IMR-90 (cell line): ENCODE results near the gene PIEZO2. TPM values are rescaled to one million over a fixed set of nuclear protein-coding genes. Genes with fewer than 3 reads are reported as not detected.

ENCODE experiments used
- ATAC-seq: fragments of 200-7000 bp; cut with Tn5 transposase; 2 replicates; pipeline ENCODE4 v1.9.1; 2020; ENCODE audit warnings: low read depth, mild to moderate bottlenecking, moderate library complexity
- BruUV-seq: library from RNA; stranded (reverse); fragments of 400-500 nt; replicated peaks from 2 replicates; lab custom pipeline; 2021; lab: Mats Ljungman, UMichigan
- CTCF ChIA-PET: fragments of 300-600 bp; formaldehyde crosslinking; extraction: SDS; loops from one replicate; lab custom pipeline; 2021; ENCODE audit warnings: antibody characterized with exemption; lab: Yijun Ruan, JAX
- POLR2A ChIA-PET: fragments of 300-600 bp; sonication (Branson Sonifier 250); formaldehyde crosslinking; loops from one replicate; lab custom pipeline; 2022; ENCODE audit warnings: antibody characterized with exemption; ENCODE audit not compliant: unreplicated experiment; lab: Charles Lee
- DNase-seq: peaks from one replicate; pipeline ENCODE4 v3.0.0; 2013
- H2AFZ ChIP-seq: replicated peaks from 2 replicates; pipeline ENCODE3; 2013; ENCODE audit warnings: low read length, mild to moderate bottlenecking; ENCODE audit not compliant: poor library complexity
- H2AK5ac ChIP-seq: 2 replicates; pipeline ENCODE4 v1.6.1; 2013; ENCODE audit warnings: low read depth, low read length, inconsistent platforms
- H2AK9ac ChIP-seq: replicated peaks from 2 replicates; pipeline ENCODE3; 2013; ENCODE audit warnings: mild to moderate bottlenecking, low read depth, low read length, moderate library complexity; ENCODE audit not compliant: poor library complexity
- H2BK120ac ChIP-seq: 2 replicates; pipeline ENCODE4 v1.6.1; 2013; ENCODE audit warnings: low read depth, low read length, inconsistent platforms
- H2BK15ac ChIP-seq: 3 replicates; pipeline ENCODE4 v1.6.1; 2013; ENCODE audit warnings: low read depth, low read length, inconsistent platforms
- H2BK20ac ChIP-seq: 2 replicates; pipeline ENCODE4 v1.6.1; 2013; ENCODE audit warnings: low read depth, mild to moderate bottlenecking, inconsistent platforms, low read length, moderate library complexity
- H2BK5ac ChIP-seq: 2 replicates; pipeline ENCODE4 v1.6.1; 2013; ENCODE audit warnings: mild to moderate bottlenecking, low read depth, low read length, inconsistent platforms; ENCODE audit not compliant: poor library complexity, severe bottlenecking
- H3K14ac ChIP-seq: replicated peaks from 2 replicates; pipeline ENCODE4 v1.6.1; 2013; ENCODE audit warnings: low read depth, low read length, inconsistent platforms
- H3K18ac ChIP-seq: 2 replicates; pipeline ENCODE4 v1.6.1; 2013; ENCODE audit warnings: low read depth, low read length, control low read depth
- H3K23ac ChIP-seq: 2 replicates; pipeline ENCODE4 v1.6.1; 2013; ENCODE audit warnings: low read depth, low read length, inconsistent platforms
- H3K27ac ChIP-seq: 2 replicates; pipeline ENCODE4 v1.5.1; 2013; ENCODE audit warnings: mild to moderate bottlenecking, control low read depth, low read length; ENCODE audit not compliant: insufficient read depth
- H3K27me3 ChIP-seq: 2 replicates; pipeline ENCODE4 v1.6.1; 2013; ENCODE audit warnings: low read length; ENCODE audit not compliant: control insufficient read depth, insufficient read depth
- H3K36me3 ChIP-seq: 2 replicates; pipeline ENCODE4 v1.6.1; 2013; ENCODE audit warnings: low read length, mixed read lengths; ENCODE audit not compliant: control insufficient read depth, insufficient read depth
- H3K4ac ChIP-seq: 2 replicates; pipeline ENCODE4 v1.6.1; 2013; ENCODE audit warnings: low read depth, low read length, inconsistent platforms
- H3K4me1 ChIP-seq: 2 replicates; pipeline ENCODE4 v1.6.1; 2013; ENCODE audit warnings: low read length, mixed read lengths; ENCODE audit not compliant: control insufficient read depth, insufficient read depth
- H3K4me2 ChIP-seq: 2 replicates; pipeline ENCODE4 v1.6.1; 2013; ENCODE audit warnings: low read depth, mild to moderate bottlenecking, control low read depth, low read length, moderate library complexity
- H3K4me3 ChIP-seq: 2 replicates; pipeline ENCODE4 v1.5.1; 2013; ENCODE audit warnings: low read depth, mild to moderate bottlenecking, control low read depth, low read length, moderate library complexity; ENCODE audit not compliant: insufficient read depth
- H3K56ac ChIP-seq: 2 replicates; pipeline ENCODE4 v1.6.1; 2013; ENCODE audit warnings: low read length, inconsistent platforms; ENCODE audit not compliant: insufficient read depth; ENCODE audit errors: extremely low read depth
- H3K79me1 ChIP-seq, 2 experiments: 2 replicates each; pipeline ENCODE4 v1.6.1; 2013; ENCODE audit warnings: low read length in 2 of 2, inconsistent platforms in 1 of 2, low read depth in 1 of 2
- H3K9ac ChIP-seq: 2 replicates; pipeline ENCODE4 v1.6.1; 2013; ENCODE audit warnings: low read depth, low read length, control low read depth
- H3K9me1 ChIP-seq: 2 replicates; pipeline ENCODE4 v1.6.1; 2013; ENCODE audit warnings: low read length, inconsistent platforms; ENCODE audit not compliant: insufficient read depth
- H3K9me3 ChIP-seq: 2 replicates; pipeline ENCODE4 v1.6.1; 2013; ENCODE audit warnings: low read length; ENCODE audit not compliant: control insufficient read depth, insufficient read depth
- H4K20me1 ChIP-seq: 2 replicates; pipeline ENCODE4 v1.6.1; 2013; ENCODE audit warnings: low read length, inconsistent platforms; ENCODE audit not compliant: insufficient read depth
- H4K5ac ChIP-seq: 2 replicates; pipeline ENCODE4 v1.6.1; 2013; ENCODE audit warnings: mild to moderate bottlenecking, low read depth, low read length, control low read depth
- H4K8ac ChIP-seq, 2 experiments: 2 replicates each; pipeline ENCODE4 v1.6.1; 2013; ENCODE audit warnings: low read depth in 2 of 2, low read length in 2 of 2, control low read depth in 1 of 2, inconsistent platforms in 1 of 2
- H4K91ac ChIP-seq: 2 replicates; pipeline ENCODE4 v1.6.1; 2013; ENCODE audit warnings: low read depth, low read length, inconsistent platforms; ENCODE audit not compliant: insufficient read depth
- BHLHE40 ChIP-seq: fragments of 150-350 bp; IDR thresholded peaks from 2 replicates; pipeline ENCODE4 v1.6.1; 2016; ENCODE audit warnings: mild to moderate bottlenecking, low read depth, low read length
- CEBPB ChIP-seq: IDR thresholded peaks from 2 replicates; pipeline ENCODE4 v1.6.1; 2012; ENCODE audit warnings: low read depth, low read length, improper control_type of control experiment
- CHD1 ChIP-seq: IDR thresholded peaks from 2 replicates; pipeline ENCODE4 v1.6.1; 2012; ENCODE audit warnings: low read depth, low read length, improper control_type of control experiment
- FOS ChIP-seq: fragments of 150-350 bp; IDR thresholded peaks from 2 replicates; pipeline ENCODE4 v1.6.1; 2016; ENCODE audit warnings: low read depth, low read length
- MAFK ChIP-seq: IDR thresholded peaks from 2 replicates; pipeline ENCODE4 v1.6.1; 2012; ENCODE audit warnings: low read depth, low read length, improper control_type of control experiment
- MAZ ChIP-seq: IDR thresholded peaks from 2 replicates; pipeline ENCODE4 v1.6.1; 2012; ENCODE audit warnings: low read depth, mild to moderate bottlenecking, low read length, improper control_type of control experiment, moderate library complexity, borderline replicate concordance
- MXI1 ChIP-seq: IDR thresholded peaks from 2 replicates; pipeline ENCODE4 v1.6.1; 2012; ENCODE audit warnings: low read depth, mild to moderate bottlenecking, low read length, moderate library complexity, borderline replicate concordance
- NFE2L2 ChIP-seq: fragments of 150-350 bp; IDR thresholded peaks from 2 replicates; pipeline ENCODE4 v1.6.1; 2016; ENCODE audit warnings: low read depth, mild to moderate bottlenecking, low read length
- POLR2A ChIP-seq: IDR thresholded peaks from 2 replicates; pipeline ENCODE4 v1.6.1; 2012; ENCODE audit warnings: mild to moderate bottlenecking, low read depth, low read length
- RAD21 ChIP-seq: IDR thresholded peaks from 2 replicates; pipeline ENCODE4 v1.6.1; 2012; ENCODE audit warnings: low read length, improper control_type of control experiment
- RCOR1 ChIP-seq: IDR thresholded peaks from 2 replicates; pipeline ENCODE4 v1.6.1; 2012; ENCODE audit warnings: mild to moderate bottlenecking, low read length, improper control_type of control experiment; ENCODE audit not compliant: insufficient replicate concordance
- RFX5 ChIP-seq: IDR thresholded peaks from 2 replicates; pipeline ENCODE4 v1.8.0; 2012; ENCODE audit warnings: low read depth, mild to moderate bottlenecking, low read length, moderate library complexity
- SMC3 ChIP-seq: fragments of 150-350 bp; IDR thresholded peaks from 2 replicates; pipeline ENCODE4 v1.6.1; 2016; ENCODE audit warnings: low read depth, mild to moderate bottlenecking, antibody characterized with exemption, low read length, moderate library complexity
- WGBS, 2 experiments: methylation state at CpG; one replicate each; pipeline versions ENCODE4 v1.1.5 to v1.1.7; 2013; ENCODE audit warnings: missing lambda C conversion rate in 2 of 2; ENCODE audit not compliant: insufficient read length in 1 of 2; ENCODE audit errors: extremely low coverage in 2 of 2; 5-methylcytosine and 5-hydroxymethylcytosine counted together
- dilution Hi-C: fragments of 300-500 bp; cut with HindIII; formaldehyde crosslinking; loops from one replicate; pipeline ENCODE4 v1.14.3; 2018; ENCODE audit warnings: low sequenced_read_pairs; ENCODE audit not compliant: unreplicated experiment
- in situ Hi-C: fragments of 300-500 bp; cut with MboI; formaldehyde crosslinking; loops from 3 replicates; pipeline ENCODE4 v1.14.3; 2019; ENCODE audit warnings: low sequenced_read_pairs, inconsistent platforms, mixed read lengths
- intact Hi-C: fragments of 100-400 bp; cut with micrococcal nuclease; formaldehyde crosslinking; loops from 2 replicates; pipeline ENCODE4 v1.10.0; 2022
- polyA plus RNA-seq, 3 experiments: library from polyadenylated mRNA; depleted of rRNA; stranded (reverse); fragments of >200 nt; gene quantifications; 2 replicates each; pipeline ENCODE4 v1.2.3, GENCODE V29; 2012; ENCODE audit warnings: low replicate concordance in 1 of 3
- total RNA-seq: library from RNA; depleted of rRNA; stranded (reverse); fragments of >200 nt; gene quantifications from 2 replicates; pipeline ENCODE4 v1.2.3, GENCODE V29; 2012
- TF ChIP-seq, protein P1 (sequence below): fragments of 150-350 bp; IDR thresholded peaks from 2 replicates; pipeline ENCODE4 v1.6.1; 2017; ENCODE audit warnings: mild to moderate bottlenecking, antibody characterized with exemption, low read length, low read depth
- TF ChIP-seq, protein P2 (sequence below): fragments of 150-350 bp; IDR thresholded peaks from 2 replicates; pipeline ENCODE4 v1.6.1; 2016; ENCODE audit warnings: low read depth, mild to moderate bottlenecking, low read length, moderate library complexity, borderline replicate concordance
- TF ChIP-seq, protein P3 (sequence below): conservative IDR thresholded peaks from 2 replicates; pipeline ENCODE4 v1.5.1; 2012; ENCODE audit warnings: mild to moderate bottlenecking, low read depth, low read length, improper control_type of control experiment

Gene PIEZO2
- total and polyA plus RNA-seq, 2 of the 4 experiments (the other 2 are of a cell fraction) = 2.4 to 4.1 TPM

DNA sequence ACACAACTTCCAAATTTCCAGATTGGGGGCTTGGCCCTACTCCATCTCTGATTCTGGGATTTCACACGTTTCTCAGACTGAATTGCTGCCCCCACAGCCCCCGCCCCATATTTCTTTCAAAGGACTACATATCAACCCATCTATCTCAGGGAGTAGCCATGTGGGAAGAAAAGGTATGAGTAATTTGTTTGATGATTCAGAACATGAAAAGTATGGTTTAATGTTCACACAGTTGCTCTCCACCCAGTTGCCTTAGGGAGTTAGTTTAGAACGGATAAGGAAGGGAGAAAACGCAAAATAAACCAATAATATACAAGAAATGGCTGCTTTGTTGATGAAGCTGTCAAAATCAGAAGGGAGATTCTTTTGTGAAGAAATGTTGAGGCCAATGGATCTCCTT is 145.1 kb downstream of the PIEZO2 start:
- Histone ChIP-seq H3K18ac (peak overlapping the region; percentile 76), H3K9ac (no peak overlapping the region), H3K27me3 (no peaks in the 10 kb centered on the region), H3K9me3 (no peaks in the 10 kb centered on the region), H3K56ac (peak overlapping the region; percentile 8; the same call in 1 of the 2 replicates), H3K27ac (no peak overlapping the region), H2AK9ac (no peak overlapping the region), H2BK5ac (no peak overlapping the region), H3K79me1 (peaks cover 0 to 22% of the 10 kb centered on the region in 2 experiments; a peak in 2 of 4 replicates), H3K36me3 (no peaks in the 10 kb centered on the region), H2BK15ac (peak overlapping the region; percentile 75; the same call in 2 of the 3 replicates), H4K20me1 (no peaks in the 10 kb centered on the region), H3K4me1 (peaks cover 9% of the 10 kb centered on the region), H2BK120ac (peak overlapping the region; percentile 99), H3K4ac (peak overlapping the region; percentile 97; the same call in 1 of the 2 replicates), H4K8ac (peak overlapping the region in 1 of 2 experiments; percentile 89; a peak in 2 of 4 replicates), H3K14ac (peak overlapping the region; percentile 83), H3K4me2 (no peak overlapping the region), H3K9me1 (peaks cover 8% of the 10 kb centered on the region), H4K5ac (peak overlapping the region; percentile 40), H2AFZ (no peak overlapping the region), H3K23ac (peak overlapping the region; percentile 93; the same call in 1 of the 2 replicates), H2AK5ac (no peak overlapping the region), H2BK20ac (peak overlapping the region; percentile 97), H3K4me3 (no peak overlapping the region), H4K91ac (peak overlapping the region; percentile 95; the same call in 1 of the 2 replicates)
- DNase-seq = peak; percentile 72
- WGBS, 2 experiments = 40% methylated on average over 1 of the region's 4 CpGs; no CpG with 5 or more reads in 1 of the 2 experiments
- dilution Hi-C loops (no loop called here), in situ Hi-C loops (no loop called here), intact Hi-C loops (no loop called here)
- CTCF ChIA-PET = no interaction called here
- POLR2A ChIA-PET = no interaction called here
- peak; percentile 30; the same call in 1 of the 2 replicates for ATAC-seq
- TF ChIP-seq, protein P1, sequence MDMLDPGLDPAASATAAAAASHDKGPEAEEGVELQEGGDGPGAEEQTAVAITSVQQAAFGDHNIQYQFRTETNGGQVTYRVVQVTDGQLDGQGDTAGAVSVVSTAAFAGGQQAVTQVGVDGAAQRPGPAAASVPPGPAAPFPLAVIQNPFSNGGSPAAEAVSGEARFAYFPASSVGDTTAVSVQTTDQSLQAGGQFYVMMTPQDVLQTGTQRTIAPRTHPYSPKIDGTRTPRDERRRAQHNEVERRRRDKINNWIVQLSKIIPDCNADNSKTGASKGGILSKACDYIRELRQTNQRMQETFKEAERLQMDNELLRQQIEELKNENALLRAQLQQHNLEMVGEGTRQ = no peak
- no peak for TF ChIP-seq FOS
- TF ChIP-seq, protein P2, sequence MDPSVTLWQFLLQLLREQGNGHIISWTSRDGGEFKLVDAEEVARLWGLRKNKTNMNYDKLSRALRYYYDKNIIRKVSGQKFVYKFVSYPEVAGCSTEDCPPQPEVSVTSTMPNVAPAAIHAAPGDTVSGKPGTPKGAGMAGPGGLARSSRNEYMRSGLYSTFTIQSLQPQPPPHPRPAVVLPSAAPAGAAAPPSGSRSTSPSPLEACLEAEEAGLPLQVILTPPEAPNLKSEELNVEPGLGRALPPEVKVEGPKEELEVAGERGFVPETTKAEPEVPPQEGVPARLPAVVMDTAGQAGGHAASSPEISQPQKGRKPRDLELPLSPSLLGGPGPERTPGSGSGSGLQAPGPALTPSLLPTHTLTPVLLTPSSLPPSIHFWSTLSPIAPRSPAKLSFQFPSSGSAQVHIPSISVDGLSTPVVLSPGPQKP = no peak
- TF ChIP-seq SMC3 = no peak
- TF ChIP-seq MXI1 = no peak
- TF ChIP-seq BHLHE40 = no peak
- TF ChIP-seq CHD1 = no peak
- TF ChIP-seq, protein P3, sequence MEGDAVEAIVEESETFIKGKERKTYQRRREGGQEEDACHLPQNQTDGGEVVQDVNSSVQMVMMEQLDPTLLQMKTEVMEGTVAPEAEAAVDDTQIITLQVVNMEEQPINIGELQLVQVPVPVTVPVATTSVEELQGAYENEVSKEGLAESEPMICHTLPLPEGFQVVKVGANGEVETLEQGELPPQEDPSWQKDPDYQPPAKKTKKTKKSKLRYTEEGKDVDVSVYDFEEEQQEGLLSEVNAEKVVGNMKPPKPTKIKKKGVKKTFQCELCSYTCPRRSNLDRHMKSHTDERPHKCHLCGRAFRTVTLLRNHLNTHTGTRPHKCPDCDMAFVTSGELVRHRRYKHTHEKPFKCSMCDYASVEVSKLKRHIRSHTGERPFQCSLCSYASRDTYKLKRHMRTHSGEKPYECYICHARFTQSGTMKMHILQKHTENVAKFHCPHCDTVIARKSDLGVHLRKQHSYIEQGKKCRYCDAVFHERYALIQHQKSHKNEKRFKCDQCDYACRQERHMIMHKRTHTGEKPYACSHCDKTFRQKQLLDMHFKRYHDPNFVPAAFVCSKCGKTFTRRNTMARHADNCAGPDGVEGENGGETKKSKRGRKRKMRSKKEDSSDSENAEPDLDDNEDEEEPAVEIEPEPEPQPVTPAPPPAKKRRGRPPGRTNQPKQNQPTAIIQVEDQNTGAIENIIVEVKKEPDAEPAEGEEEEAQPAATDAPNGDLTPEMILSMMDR = no peak
- TF ChIP-seq RAD21 = no peak
- TF ChIP-seq RCOR1 = no peak
- no peak for TF ChIP-seq RFX5
- TF ChIP-seq MAZ = no peak
- no peak for TF ChIP-seq MAFK
- TF ChIP-seq CEBPB = no peak
- no peak for TF ChIP-seq POLR2A
- TF ChIP-seq NFE2L2 = no peak
- BruUV-seq = no TSS peak
